Measurements from ENCODE around the gene BMAL1.

DNA sequence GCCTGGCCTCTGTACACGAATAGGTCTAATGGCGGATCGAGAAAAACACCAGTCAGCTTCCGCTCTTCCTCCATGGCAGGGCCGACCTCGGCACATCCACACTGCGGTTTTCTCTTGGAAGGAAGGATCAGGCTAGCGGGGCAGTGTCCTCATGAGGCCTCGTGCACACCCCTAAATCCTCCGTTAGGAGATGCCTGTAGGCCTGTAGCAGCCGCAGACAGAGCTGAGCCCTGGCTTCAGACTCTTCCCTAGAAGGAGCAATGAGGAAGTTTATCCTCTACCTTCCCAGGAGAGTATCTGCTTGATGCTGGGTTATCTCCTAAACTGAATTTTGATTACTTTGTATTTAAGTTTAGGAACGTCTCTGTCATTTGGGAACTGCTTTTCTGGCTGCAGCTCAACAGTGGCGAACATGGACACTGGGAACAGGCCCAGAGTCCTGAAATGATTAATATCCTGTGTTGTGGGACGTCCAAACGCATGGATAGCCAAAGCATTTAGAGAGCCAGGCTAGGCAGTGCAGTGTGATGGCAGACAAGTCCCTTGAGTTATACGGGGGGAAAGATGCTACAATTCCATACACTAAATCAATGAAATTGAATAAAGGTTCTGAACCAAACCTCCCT is 16.5 kb upstream of the BMAL1 start:
- TF ChIP-seq POLR2AphosphoS5 (IDR thresholded peaks at IDR 0.05; ENCODE audit: low read depth, low read length) (no peak), POLR2A (IDR thresholded peaks at IDR 0.05; ENCODE audit: low read depth, low read length) (no peak)

All from GM12891 (cell line).